Neutrophil (primary cell): ENCODE results near the gene TEX14.
"Not testable (repeated sequence)": the region's sequence is repeated elsewhere in the genome, so short reads cannot be mapped to it uniquely, and the experiment has no call there.

Source experiments
- H3K27ac ChIP-seq: fragments of 200-600 bp; sonication (generic); 2 replicates; pipeline ENCODE4 v1.5.1; 2016; ENCODE audit warnings: mild to moderate bottlenecking, moderate library complexity
- H3K27me3 ChIP-seq: fragments of 200-600 bp; sonication (generic); 2 replicates; pipeline ENCODE4 v1.6.0; 2016; ENCODE audit warnings: mild to moderate bottlenecking
- H3K36me3 ChIP-seq: fragments of 200-600 bp; sonication (generic); 2 replicates; pipeline ENCODE4 v1.5.1; 2017
- H3K4me1 ChIP-seq, 2 experiments: fragments of 200-600 bp in 1 of 2; sonication (generic) in 1 of 2; 1 replicate in 1 of 2; 2 replicates in 1 of 2; pipeline versions ENCODE4 v1.5.1 to v1.6.1; 2013 to 2016; ENCODE audit warnings: low read depth in 1 of 2, low read length in 1 of 2, mild to moderate bottlenecking in 1 of 2, moderate library complexity in 1 of 2; ENCODE audit not compliant: control insufficient read depth in 1 of 2, insufficient read depth in 1 of 2
- H3K4me3 ChIP-seq, 2 experiments: fragments of 200-600 bp in 1 of 2; sonication (generic) in 1 of 2; 1 replicate in 1 of 2; 2 replicates in 1 of 2; pipeline ENCODE4 v1.5.1; 2013 to 2016; ENCODE audit warnings: low read depth in 1 of 2, low read length in 1 of 2, mild to moderate bottlenecking in 1 of 2, moderate library complexity in 1 of 2
- H3K9me3 ChIP-seq: fragments of 200-600 bp; sonication (generic); 2 replicates; pipeline ENCODE4 v1.5.1; 2016
- CTCF ChIP-seq: fragments of 200-600 bp; sonication (generic); IDR thresholded peaks from 2 replicates; pipeline ENCODE4 v1.5.1; 2016; ENCODE audit warnings: antibody characterized with exemption

The TEX14 gene

DNA sequence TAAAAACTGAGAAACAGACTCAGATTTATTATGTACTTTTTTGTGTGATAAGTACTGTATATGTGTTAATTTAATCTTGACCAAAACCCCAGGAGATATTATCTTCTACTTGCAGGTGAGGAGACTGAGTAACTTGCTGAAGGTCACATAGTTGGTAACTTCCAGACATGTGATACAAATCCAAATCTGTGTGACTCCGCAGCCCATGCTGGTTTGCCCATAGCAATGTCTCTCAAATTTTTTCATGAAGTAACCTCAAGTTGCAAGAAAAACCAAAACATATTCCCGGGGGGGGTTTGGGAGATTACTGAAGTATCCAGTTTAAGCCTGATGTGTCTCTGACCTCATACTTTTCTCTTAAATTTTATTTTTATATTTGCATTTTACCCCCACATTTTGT, 3.3 kb downstream of the TEX14 start:
- no peak overlapping the region for H3K4me3 ChIP-seq
- no peak overlapping the region for H3K27ac ChIP-seq
- TF ChIP-seq CTCF: no peak
- no peaks in the 10 kb centered on the region for H3K36me3 ChIP-seq
- H3K27me3 ChIP-seq: no peaks in the 10 kb centered on the region
- peaks cover 10 to 13% of the 10 kb centered on the region in 2 experiments for H3K4me1 ChIP-seq
- no peaks in the 10 kb centered on the region for H3K9me3 ChIP-seq

DNA sequence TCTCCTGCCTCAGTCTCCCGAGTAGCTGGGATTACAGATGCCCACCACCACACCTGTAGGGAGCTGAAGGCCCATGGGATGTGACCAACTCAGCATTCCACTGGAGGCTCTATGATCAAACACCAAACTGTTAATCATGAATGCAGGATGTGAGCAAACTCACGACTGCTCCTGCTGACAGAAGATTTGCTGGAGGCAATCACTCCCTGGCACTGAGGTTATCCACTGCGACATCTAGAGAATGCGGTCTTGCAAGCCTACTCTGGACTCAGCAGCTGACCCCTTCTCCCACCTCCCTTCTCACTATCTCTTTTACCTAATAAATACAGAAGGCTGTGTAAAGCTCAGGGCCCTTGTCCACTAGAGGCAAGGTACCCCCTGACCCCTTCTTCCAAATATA, 4.9 kb downstream of the TEX14 start:
- Histone ChIP-seq H3K4me3 (no peak overlapping the region), H3K27me3 (no peaks in the 10 kb centered on the region), H3K9me3 (no peaks in the 10 kb centered on the region), H3K27ac (no peak overlapping the region), H3K4me1 (peaks cover 0 to under 1% of the 10 kb centered on the region in 2 experiments), H3K36me3 (no peaks in the 10 kb centered on the region)
- no peak for TF ChIP-seq CTCF

DNA sequence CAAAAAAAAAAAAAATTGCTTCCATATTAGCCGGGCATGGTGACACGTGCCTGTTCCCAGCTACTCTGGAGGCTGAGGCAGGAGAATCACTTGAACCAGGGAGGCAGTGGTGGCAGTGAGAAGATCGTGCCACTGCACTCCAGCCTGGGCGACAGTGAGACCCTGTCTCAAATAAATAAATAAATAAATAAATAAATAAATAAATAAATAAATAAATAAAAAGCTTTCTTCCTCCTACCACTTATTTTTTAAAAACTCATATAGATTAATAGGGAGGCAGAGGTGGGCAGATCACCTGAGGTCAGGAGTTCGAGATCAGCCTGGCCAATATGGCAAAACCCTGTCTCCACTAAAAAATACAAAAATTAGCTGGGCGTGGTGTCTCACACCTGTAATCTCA, 7.4 kb downstream of the TEX14 start:
- not testable (repeated sequence) for H3K4me3 ChIP-seq, H3K9me3 ChIP-seq, H3K27ac ChIP-seq, H3K4me1 ChIP-seq, H3K27me3 ChIP-seq, H3K36me3 ChIP-seq

DNA sequence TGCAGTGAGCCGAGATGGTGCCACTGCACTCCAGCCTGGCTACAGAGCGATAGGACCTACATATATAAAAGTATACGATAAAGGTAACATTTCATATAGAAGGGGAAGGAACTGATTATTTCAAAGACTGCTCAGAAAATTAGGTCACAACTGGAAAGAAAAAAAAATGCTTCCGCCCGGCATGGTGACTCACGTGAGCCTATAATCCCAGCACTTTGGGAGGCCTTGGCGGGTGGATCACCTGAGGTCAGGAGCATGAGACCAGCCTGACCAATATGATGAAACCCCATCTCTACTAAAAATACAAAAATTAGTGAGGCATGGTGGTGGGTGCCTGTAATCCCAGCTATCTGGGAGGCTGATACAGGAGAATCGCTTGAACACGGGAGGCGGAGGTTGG, 7.8 kb downstream of the TEX14 start:
- Histone ChIP-seq H3K4me3 (no peak overlapping the region), H3K27me3 (peaks cover 6% of the 10 kb centered on the region), H3K36me3 (no peaks in the 10 kb centered on the region), H3K27ac (no peak overlapping the region), H3K9me3 (no peaks in the 10 kb centered on the region), H3K4me1 (no peaks in the 10 kb centered on the region)
- no peak for TF ChIP-seq CTCF

DNA sequence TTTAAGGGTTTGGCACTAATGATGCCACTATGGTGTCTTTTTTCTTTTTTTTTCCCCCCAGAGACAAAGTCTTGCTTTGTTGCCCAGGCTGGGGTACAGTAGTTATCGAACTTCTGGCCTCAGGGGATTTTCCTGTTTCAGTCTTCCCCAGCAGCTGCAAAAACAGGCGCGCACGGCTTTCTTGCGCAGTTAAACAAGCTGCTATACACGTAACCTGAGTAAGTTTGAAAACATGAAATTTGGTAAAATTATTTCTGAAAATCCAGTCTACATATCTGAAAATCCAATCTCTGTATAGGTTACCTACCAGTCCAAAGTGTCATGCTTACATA, 11.8 kb downstream of the TEX14 start:
- Histone ChIP-seq H3K4me1 (no peaks in the 10 kb centered on the region), H3K27me3 (peaks cover 13% of the 10 kb centered on the region), H3K36me3 (no peaks in the 10 kb centered on the region), H3K4me3 (no peak overlapping the region), H3K9me3 (no peaks in the 10 kb centered on the region), H3K27ac (no peak overlapping the region)
- TF ChIP-seq CTCF: no peak

- no peak overlapping the region for H3K27ac ChIP-seq
- TF ChIP-seq CTCF: no peak
- peaks cover 13% of the 10 kb centered on the region for H3K27me3 ChIP-seq
- H3K36me3 ChIP-seq: no peaks in the 10 kb centered on the region
- no peaks in the 10 kb centered on the region for H3K9me3 ChIP-seq
- no peaks in the 10 kb centered on the region for H3K4me1 ChIP-seq
- H3K4me3 ChIP-seq: no peak overlapping the region
These were observed 12.4 kb downstream of the TEX14 start for GRCh38 chr17:58679263-58680037.

- not testable (repeated sequence) for H3K4me3 ChIP-seq, H3K4me1 ChIP-seq, H3K27ac ChIP-seq, H3K9me3 ChIP-seq, H3K36me3 ChIP-seq
- H3K27me3 ChIP-seq: peaks cover 13% of the 10 kb centered on the region
These were observed 13.6 kb downstream of the TEX14 start for GRCh38 chr17:58678287-58678686.
